Activated naive CD8-positive, alpha-beta T cell treated with anti-CD3 and anti-CD28 coated beads, Interleukin-2, amount 10 ng/mL, durations not matched to agents 7 days and 5 days (primary cell): ENCODE measurements around the gene ARHGAP4. TPM values are rescaled to one million over a fixed set of nuclear protein-coding genes. Genes with fewer than 3 reads are reported as not detected.

Source experiments
- ATAC-seq: fragments of 150-1000 bp; cut with Tn5 transposase; one replicate; pipeline ENCODE4 v1.10.0; 2021; ENCODE audit warnings: low read depth, moderate library complexity
- POLR2A ChIA-PET: fragments of 350-600 bp; sonication (Branson Sonifier 250); formaldehyde crosslinking; loops from one replicate; lab custom pipeline; 2021; ENCODE audit warnings: antibody characterized with exemption; lab: Charles Lee
- DNase-seq: peaks from one replicate; pipeline ENCODE4 v3.0.0; 2021
- H3K27ac Mint-ChIP-seq: one replicate; pipeline ENCODE4 v1.8.0; 2022; ENCODE audit warnings: mild to moderate bottlenecking, mixed read lengths
- H3K27me3 Mint-ChIP-seq: one replicate; pipeline ENCODE4 v1.8.0; 2022; ENCODE audit warnings: mild to moderate bottlenecking, moderate library complexity, mixed read lengths
- H3K36me3 Mint-ChIP-seq: one replicate; pipeline ENCODE4 v1.8.0; 2021; ENCODE audit warnings: mild to moderate bottlenecking, mixed read lengths
- H3K4me1 Mint-ChIP-seq: one replicate; pipeline ENCODE4 v1.8.0; 2021; ENCODE audit warnings: mixed read lengths
- H3K4me3 Mint-ChIP-seq: one replicate; pipeline ENCODE4 v1.8.0; 2022; ENCODE audit warnings: mild to moderate bottlenecking, moderate library complexity, mixed read lengths
- H3K9me3 Mint-ChIP-seq: one replicate; pipeline ENCODE4 v1.8.0; 2021; ENCODE audit warnings: mixed read lengths
- total RNA-seq, 2 experiments: library from RNA; stranded (reverse); gene quantifications; one replicate each; pipeline ENCODE4 v1.2.3, GENCODE V29; 2021

Gene ARHGAP4
- total RNA-seq, 2 experiments from 2014 or later: 341 to 356 TPM

DNA sequence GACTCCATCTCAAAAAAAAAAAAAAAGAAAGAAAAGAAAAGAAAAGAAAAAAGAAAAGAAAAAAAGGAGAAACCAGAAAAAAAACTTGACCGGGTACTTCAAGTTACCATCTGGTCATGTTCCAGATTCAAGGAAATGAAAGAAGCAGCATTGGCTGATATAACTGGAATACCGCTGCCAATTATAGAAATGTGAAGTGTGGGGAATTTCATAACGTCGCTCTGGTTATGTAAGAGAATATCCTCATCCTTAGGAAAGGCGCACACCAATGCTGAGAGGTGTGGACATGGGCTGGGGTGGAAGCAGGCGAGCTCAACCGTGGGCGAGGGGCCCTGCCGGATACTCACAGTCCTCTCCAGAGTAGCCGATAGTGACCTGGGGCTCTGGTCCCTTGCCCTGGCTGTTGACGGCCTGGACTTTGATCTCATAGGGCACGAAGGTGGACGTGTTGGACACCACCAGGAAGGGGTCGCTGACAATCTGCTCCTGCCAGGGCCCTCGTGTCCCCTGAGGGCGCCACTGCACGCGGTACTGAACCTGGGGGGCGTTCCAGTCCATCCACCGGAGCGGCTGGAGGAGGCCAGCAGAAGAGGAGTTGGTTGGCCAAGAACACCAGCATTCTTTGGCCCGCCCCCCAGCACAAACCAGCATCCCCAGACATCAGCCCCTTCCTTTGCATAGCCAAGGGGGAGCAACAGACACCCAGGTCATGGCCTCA, 59.6 kb downstream of the ARHGAP4 start:
- ATAC-seq (no peak), DNase-seq (no peak)
- Mint-ChIP-seq H3K4me1 (no peaks in the 10 kb centered on the region), H3K27me3 (no peaks in the 10 kb centered on the region), H3K27ac (no peak overlapping the region), H3K9me3 (no peaks in the 10 kb centered on the region), H3K4me3 (no peak overlapping the region), H3K36me3 (no peaks in the 10 kb centered on the region)
- POLR2A ChIA-PET: no interaction called here

DNA sequence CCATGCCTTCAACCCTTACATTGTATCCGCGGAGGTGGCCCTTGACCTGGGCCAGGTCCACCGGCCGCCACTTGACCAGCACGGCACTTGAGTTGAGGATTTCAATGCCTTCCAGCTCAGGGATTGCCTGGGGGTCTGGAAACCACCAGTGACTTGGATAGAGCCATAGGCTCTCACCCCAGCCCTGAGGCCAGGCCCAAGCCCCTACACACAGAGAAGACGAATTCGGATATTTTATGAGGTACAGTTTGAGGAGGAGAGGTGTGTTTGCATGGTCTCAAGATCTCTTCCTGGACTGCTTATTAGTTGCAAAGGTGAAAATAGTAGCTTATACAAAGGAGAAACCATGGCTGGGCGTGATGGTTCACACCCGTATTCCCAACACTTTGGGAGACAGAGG, 60.4 kb downstream of the ARHGAP4 start:
- no peak for DNase-seq
- H3K4me1 Mint-ChIP-seq: no peaks in the 10 kb centered on the region
- POLR2A ChIA-PET: no interaction called here
- no peak overlapping the region for H3K27ac Mint-ChIP-seq
- no peaks in the 10 kb centered on the region for H3K9me3 Mint-ChIP-seq
- H3K27me3 Mint-ChIP-seq: no peaks in the 10 kb centered on the region
- ATAC-seq: no peak
- no peaks in the 10 kb centered on the region for H3K36me3 Mint-ChIP-seq
- H3K4me3 Mint-ChIP-seq: no peak overlapping the region

DNA sequence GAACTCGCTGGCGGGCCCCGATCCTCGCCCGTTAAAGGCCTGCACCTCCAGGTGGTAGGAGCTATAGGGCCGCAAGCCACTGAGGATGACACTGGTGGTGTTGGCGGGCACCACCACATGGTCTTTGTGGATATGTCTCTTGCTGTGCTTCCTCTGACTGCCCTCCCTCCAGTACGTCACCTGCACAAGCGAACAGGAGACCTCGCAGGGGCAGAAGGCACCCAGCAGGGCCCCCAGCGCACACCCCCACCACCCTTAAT, 60.8 kb downstream of the ARHGAP4 start:
- Mint-ChIP-seq H3K27me3 (no peaks in the 10 kb centered on the region), H3K27ac (no peak overlapping the region), H3K4me1 (no peaks in the 10 kb centered on the region), H3K4me3 (no peak overlapping the region), H3K9me3 (no peaks in the 10 kb centered on the region), H3K36me3 (no peaks in the 10 kb centered on the region)
- POLR2A ChIA-PET: no interaction called here
- ATAC-seq (no peak), DNase-seq (no peak)

DNA sequence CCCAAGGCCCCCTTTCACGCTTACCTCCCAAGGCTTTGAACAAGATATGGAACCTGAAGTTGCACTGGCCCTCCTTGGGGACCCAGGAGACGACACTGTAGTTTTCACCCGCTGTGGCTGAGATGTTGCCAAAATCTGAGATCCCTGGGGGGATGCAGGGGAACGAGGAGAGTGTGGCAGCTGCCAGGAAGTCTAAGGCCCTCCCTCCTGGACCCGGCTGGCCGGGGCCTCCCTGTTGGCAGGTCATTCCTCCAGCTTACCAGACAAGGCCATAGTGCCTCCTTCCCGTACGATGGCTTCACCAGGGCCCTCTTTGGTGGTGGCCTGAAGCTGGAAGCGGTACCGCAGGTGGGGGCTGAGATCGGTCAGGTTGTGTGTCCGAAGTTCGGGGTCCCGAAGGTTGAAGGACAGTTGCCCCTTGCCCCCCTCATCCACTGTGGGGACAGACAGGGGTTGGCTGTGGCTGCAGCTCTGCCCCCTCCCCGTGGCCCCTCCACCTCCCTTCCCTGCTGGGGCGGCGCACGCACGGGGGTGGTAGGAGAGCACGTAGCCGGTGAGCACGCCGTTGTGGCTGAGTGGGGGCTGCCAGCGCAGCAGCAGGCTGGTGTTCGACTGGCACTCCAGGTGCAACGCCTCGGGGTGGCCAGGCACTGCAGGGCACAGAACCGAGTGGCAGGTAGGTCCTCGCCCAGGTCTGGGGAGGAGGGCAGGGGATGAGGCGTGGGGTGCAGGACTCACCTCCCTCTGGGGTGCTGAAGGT, 61.3 kb downstream of the ARHGAP4 start:
- Mint-ChIP-seq H3K27ac (no peak overlapping the region), H3K4me3 (no peak overlapping the region), H3K36me3 (no peaks in the 10 kb centered on the region), H3K9me3 (no peaks in the 10 kb centered on the region), H3K27me3 (no peaks in the 10 kb centered on the region), H3K4me1 (no peaks in the 10 kb centered on the region)
- DNase-seq: no peak
- no peak for ATAC-seq
- POLR2A ChIA-PET: no interaction called here

DNA sequence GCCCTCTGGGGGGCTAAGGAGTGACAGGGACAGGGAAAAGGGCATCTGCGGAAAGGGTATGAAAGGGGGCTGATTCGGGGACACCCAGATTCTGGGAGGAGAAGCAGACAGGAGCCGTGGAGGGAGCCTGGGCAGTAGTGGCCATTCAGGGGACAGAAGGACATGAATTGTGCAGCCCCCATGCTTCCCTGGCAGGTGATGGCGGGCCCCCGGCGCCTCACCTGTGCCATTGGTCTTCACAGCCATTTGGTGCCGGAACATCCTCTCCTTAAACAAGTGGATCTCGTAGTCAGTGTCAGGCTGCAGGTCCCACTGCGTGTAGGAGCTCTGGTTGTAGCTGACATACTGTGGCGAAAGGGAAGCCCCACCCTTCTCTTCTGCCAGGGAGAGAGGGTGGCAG, 62.0 kb downstream of the ARHGAP4 start:
- Mint-ChIP-seq H3K4me3 (no peak overlapping the region), H3K27ac (no peak overlapping the region), H3K9me3 (no peaks in the 10 kb centered on the region), H3K4me1 (no peaks in the 10 kb centered on the region), H3K27me3 (no peaks in the 10 kb centered on the region), H3K36me3 (no peaks in the 10 kb centered on the region)
- POLR2A ChIA-PET: no interaction called here
- ATAC-seq: no peak
- no peak for DNase-seq

DNA sequence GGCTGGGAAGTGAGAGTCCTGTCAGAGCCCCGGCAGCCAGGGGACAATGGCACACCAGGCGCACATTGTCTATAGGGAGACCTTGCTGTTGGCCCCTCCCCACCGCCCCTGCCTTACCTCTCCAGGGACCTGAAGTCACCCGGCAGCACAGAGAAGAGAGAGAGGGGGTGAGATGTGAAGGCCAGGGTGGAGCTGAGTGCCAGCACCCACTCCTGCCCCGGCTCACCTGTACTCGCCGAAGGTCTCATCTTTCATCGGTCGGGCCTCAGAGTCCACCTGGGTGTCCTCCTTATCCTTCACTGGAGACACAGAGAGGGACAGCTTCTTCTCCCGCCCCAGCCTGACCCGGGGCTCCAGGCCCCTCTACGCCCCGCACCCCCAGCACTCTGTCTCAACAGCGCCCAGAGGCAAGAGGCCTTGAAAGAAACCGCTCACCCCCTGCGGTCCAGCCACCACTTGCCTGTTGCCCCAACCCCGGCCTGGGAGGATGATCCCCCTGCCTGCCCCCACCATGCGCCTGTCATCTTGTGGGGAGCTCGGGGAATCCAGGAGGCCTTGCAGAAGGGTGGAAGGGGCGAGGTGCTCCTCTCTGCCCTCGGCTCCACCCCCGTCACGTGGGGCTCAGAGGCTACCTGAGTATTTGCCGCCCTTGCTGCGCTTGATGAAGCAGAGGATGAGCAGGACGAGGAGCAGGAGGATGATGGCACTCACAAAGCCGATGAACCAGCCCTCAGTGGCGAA, 62.6 kb downstream of the ARHGAP4 start:
- POLR2A ChIA-PET: no interaction called here
- Mint-ChIP-seq H3K27ac (no peak overlapping the region), H3K27me3 (no peaks in the 10 kb centered on the region), H3K4me1 (no peaks in the 10 kb centered on the region), H3K4me3 (no peak overlapping the region), H3K9me3 (no peaks in the 10 kb centered on the region), H3K36me3 (no peaks in the 10 kb centered on the region)
- ATAC-seq: no peak
- DNase-seq: no peak

DNA sequence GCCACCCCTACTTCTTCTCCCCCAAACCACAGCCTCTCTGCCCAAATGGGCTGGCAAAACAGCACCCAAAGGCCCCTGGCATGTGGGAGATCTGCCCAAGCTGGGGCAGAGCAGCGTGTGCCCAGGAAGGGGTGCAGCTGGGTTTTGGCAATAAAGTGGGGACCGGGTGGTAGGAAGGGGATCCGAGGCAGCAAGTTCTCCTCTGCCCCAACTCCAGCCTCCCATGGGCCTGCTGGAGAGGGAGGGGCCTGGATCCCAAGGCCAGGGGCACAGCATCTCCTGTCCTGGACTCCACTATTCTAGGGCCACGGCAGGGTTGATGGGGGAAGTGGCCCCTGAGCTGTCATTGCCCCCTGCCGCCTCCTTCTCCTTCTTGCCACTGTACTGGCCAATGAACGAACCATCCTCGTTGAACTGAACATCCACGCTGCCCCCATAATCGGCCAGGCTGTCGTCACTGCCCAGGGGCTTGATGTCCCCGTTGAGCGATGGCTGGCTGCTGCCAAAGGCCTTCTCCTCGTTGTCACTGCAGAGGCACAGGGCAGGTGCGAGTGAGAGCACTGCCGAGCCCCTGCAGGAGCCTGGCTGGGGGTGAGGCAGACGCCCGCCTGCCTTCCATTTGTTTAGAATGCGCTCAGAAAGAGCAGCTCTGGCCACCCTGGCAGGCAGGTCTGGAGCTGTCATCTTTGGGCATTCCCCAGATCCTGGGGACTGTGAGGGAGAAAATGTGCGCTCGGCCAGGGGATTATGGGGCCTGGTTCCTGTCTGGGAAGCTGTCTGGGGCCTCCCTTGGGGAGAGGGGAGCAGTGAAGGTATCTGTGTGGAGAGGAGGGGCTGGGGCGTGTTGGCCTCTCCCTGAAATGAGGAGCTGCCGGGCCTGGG, 63.5 kb downstream of the ARHGAP4 start:
- Mint-ChIP-seq H3K4me3 (no peak overlapping the region), H3K27ac (no peak overlapping the region), H3K36me3 (no peaks in the 10 kb centered on the region), H3K27me3 (no peaks in the 10 kb centered on the region), H3K9me3 (no peaks in the 10 kb centered on the region), H3K4me1 (peaks cover 2% of the 10 kb centered on the region)
- POLR2A ChIA-PET: no interaction called here
- DNase-seq (no peak), ATAC-seq (no peak)

DNA sequence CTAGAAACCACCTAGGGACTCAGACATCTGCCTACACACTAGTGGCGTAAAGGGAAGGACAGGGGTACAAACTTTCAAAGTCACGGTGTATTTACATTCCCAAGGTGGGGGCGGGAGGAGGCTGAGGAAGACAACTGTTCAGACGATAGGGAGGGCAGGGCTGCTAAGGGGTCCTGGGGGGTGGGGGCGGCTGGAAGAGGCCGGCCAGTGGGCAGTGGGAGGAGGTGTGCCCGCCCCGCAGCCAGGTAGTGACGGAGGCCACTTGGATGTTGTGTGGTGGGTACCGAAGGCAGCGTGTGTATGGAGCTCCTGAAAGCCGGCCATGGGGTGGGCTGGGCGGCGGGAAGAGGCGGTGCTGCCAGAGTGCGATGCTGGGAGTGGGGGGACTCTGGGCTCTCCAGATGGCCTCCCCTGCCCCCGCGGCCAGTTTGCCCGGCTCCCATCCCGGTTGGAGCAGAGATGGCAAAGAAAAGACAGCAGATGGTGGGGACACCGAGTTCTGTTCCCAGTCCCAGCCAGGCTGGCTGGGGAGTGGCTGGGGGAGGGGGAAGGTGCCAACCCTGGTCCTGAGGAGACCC, 64.2 kb downstream of the ARHGAP4 start:
- Mint-ChIP-seq H3K4me3 (no peak overlapping the region), H3K9me3 (no peaks in the 10 kb centered on the region), H3K27ac (no peak overlapping the region), H3K4me1 (peaks cover 7% of the 10 kb centered on the region), H3K36me3 (no peaks in the 10 kb centered on the region), H3K27me3 (no peaks in the 10 kb centered on the region)
- POLR2A ChIA-PET: no interaction called here
- ATAC-seq: no peak
- no peak for DNase-seq

DNA sequence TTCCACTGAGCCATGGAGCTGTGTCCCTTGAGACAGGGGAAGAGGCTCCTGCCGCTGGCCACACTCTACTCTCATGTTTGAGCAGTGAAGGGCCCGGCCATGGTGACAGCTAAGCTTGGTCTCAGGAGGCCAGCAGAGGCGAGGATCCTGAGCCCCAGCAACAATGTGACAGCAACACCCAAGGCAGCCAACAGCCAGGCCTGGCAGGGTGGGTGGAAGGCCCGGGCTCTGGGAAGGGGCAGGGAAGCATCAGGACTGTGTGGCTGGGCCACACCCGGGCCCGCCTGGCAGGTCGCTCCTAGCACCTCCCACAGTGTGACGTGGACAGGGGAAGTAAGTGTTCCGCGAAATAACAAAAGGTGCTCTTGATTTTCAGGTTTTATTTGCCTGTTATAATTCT, 64.9 kb downstream of the ARHGAP4 start:
- ATAC-seq: no peak
- H3K27ac Mint-ChIP-seq: no peak overlapping the region

More for the DNA sequence above, 64.9 kb downstream of the ARHGAP4 start:
- Mint-ChIP-seq H3K4me1 (peaks cover 7% of the 10 kb centered on the region), H3K36me3 (no peaks in the 10 kb centered on the region), H3K9me3 (no peaks in the 10 kb centered on the region), H3K27me3 (no peaks in the 10 kb centered on the region), H3K4me3 (no peak overlapping the region)
- POLR2A ChIA-PET: no interaction called here
- DNase-seq: no peak

Other genes starting within 250 kb of the ARHGAP4 start
- gene SLC6A8, start 238.3 kb downstream of the ARHGAP4 start, total RNA-seq: 1 to 10 TPM; 1.7 to 1.9 TPM
- gene BCAP31, start 201.9 kb downstream of the ARHGAP4 start, total RNA-seq: 100 to 1,000 TPM; 140 to 141 TPM
- gene ABCD1, start 201.4 kb downstream of the ARHGAP4 start, total RNA-seq: 10 to 100 TPM; 15.9 to 16.4 TPM
- 1 to 10 TPM; 1.3 to 2.1 TPM for gene PLXNB3, start 162.0 kb downstream of the ARHGAP4 start, total RNA-seq
- not detected for gene SRPK3, start 145.2 kb downstream of the ARHGAP4 start, total RNA-seq
- gene IDH3G, start 131.9 kb downstream of the ARHGAP4 start, total RNA-seq: 10 to 100 TPM; 66.3 to 67.1 TPM
- gene SSR4, start 131.6 kb downstream of the ARHGAP4 start, total RNA-seq: 100 to 1,000 TPM; 158 to 162 TPM
- gene PDZD4, start 95.7 kb downstream of the ARHGAP4 start, total RNA-seq: 1 to 10 TPM in 1 of 2 experiments, under 1 TPM in 1; 0.80 to 1.1 TPM
- 1 to 10 TPM; 4.5 to 7.2 TPM for gene L1CAM, start 40.1 kb downstream of the ARHGAP4 start, total RNA-seq
- gene AVPR2, start 21.6 kb downstream of the ARHGAP4 start, total RNA-seq: not detected
- gene NAA10, start 8.8 kb upstream of the ARHGAP4 start, total RNA-seq: 10 to 100 TPM; 79.5 to 84.3 TPM
- gene RENBP, start 18.4 kb upstream of the ARHGAP4 start, total RNA-seq: 10 to 100 TPM; 18.1 to 18.8 TPM
- 100 to 1,000 TPM; 101 to 107 TPM for gene HCFC1, start 45.6 kb upstream of the ARHGAP4 start, total RNA-seq
- 1 to 10 TPM; 8.6 to 9.7 TPM for gene TMEM187, start 46.5 kb upstream of the ARHGAP4 start, total RNA-seq
- 100 to 1,000 TPM; 127 to 135 TPM for gene IRAK1, start 93.6 kb upstream of the ARHGAP4 start, total RNA-seq
- 10 to 100 TPM; 81.9 to 82.8 TPM for gene MECP2, start 171.5 kb upstream of the ARHGAP4 start, total RNA-seq
- gene OPN1LW, start 218.0 kb upstream of the ARHGAP4 start, total RNA-seq: not detected